Measurements from ENCODE around the gene TNFRSF14.
A peak's percentile ranks its signal among the peaks of the same experiment; 100 is the strongest.

TNFRSF14 gene

DNA sequence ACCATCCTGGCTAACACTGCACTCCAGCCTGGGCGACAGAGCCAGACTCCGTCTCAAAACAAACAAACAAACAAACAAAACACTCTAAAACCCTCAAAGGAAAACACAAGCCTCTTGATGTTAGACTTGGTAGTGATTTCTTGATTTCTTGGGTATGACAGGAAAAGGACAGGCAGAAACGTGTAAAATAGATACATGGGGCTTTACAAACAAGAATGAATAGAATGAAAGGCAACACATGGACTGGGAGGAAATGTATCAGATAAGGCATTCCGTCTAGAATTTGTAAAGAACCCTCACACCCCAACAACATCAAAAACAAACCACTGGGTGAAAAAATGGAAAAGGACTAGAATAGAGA, 22.6 kb downstream of the TNFRSF14 start:
- H3F3A ChIP-seq (ENCODE audit: control insufficient read depth, insufficient read depth), result 0 out of 2 replicates have a peak, but pooled peaks cover 3% of the 10 kb centered on the region
- H3K79me2 ChIP-seq (ENCODE audit: control insufficient read depth, low read length), result no peaks in the 10 kb centered on the region
- H3K27ac ChIP-seq (ENCODE audit: low read depth, low read length), result peak overlapping the region; percentile 74
- H3K36me3 ChIP-seq (ENCODE audit: control insufficient read depth, low read length), result no peaks in the 10 kb centered on the region
- no peaks in the 10 kb centered on the region for H3K9me2 ChIP-seq (replicated peaks; ENCODE audit: control insufficient read depth, low read length)
- H3K9me3 ChIP-seq (ENCODE audit: control insufficient read depth, insufficient read depth, low read length), result no peaks in the 10 kb centered on the region
- peak overlapping the region; percentile 69 for H3K4me2 ChIP-seq (ENCODE audit: low read length)
- peaks cover 76% of the 10 kb centered on the region for H3K4me1 ChIP-seq (ENCODE audit: control insufficient read depth, low read length)
- peak overlapping the region; percentile 73 for H3K4me3 ChIP-seq (ENCODE audit: low read length)
- TF ChIP-seq EZH2phosphoT487 (IDR thresholded peaks at IDR 0.05; ENCODE audit: borderline replicate concordance, low read length), result no peak
- TF ChIP-seq, protein P1, sequence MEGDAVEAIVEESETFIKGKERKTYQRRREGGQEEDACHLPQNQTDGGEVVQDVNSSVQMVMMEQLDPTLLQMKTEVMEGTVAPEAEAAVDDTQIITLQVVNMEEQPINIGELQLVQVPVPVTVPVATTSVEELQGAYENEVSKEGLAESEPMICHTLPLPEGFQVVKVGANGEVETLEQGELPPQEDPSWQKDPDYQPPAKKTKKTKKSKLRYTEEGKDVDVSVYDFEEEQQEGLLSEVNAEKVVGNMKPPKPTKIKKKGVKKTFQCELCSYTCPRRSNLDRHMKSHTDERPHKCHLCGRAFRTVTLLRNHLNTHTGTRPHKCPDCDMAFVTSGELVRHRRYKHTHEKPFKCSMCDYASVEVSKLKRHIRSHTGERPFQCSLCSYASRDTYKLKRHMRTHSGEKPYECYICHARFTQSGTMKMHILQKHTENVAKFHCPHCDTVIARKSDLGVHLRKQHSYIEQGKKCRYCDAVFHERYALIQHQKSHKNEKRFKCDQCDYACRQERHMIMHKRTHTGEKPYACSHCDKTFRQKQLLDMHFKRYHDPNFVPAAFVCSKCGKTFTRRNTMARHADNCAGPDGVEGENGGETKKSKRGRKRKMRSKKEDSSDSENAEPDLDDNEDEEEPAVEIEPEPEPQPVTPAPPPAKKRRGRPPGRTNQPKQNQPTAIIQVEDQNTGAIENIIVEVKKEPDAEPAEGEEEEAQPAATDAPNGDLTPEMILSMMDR (IDR thresholded peaks at IDR 0.05; ENCODE audit: low read depth, low read length, poor library complexity, severe bottlenecking), result no peak
- H4K20me1 ChIP-seq (ENCODE audit: control insufficient read depth, insufficient read depth, low read depth, low read length), result no peaks in the 10 kb centered on the region
- H3K27me3 ChIP-seq (ENCODE audit: control insufficient read depth, low read length), result no peaks in the 10 kb centered on the region

DNA sequence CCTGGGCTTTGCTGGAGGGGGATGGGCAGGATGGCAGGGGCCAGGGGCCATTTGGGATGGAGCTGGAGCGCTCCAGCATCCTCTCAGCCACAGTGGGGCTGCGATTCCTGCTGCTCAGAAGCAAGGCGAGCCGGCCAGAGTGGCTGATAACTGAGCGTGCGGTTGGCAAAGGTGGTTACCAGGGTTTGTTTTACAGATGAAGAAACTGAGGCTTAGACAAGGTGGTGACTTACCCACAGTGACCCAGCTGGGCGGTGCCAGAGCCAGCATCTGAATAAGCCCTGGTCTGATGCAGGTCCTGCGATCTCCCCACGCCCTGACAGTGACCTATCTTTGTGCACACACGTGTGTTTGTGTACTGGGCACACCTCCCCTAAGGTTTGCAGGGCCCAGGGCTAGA, 24.5 kb downstream of the TNFRSF14 start:
- peak overlapping the region; percentile 17 for H3K4me2 ChIP-seq (ENCODE audit: low read length)

DNA sequence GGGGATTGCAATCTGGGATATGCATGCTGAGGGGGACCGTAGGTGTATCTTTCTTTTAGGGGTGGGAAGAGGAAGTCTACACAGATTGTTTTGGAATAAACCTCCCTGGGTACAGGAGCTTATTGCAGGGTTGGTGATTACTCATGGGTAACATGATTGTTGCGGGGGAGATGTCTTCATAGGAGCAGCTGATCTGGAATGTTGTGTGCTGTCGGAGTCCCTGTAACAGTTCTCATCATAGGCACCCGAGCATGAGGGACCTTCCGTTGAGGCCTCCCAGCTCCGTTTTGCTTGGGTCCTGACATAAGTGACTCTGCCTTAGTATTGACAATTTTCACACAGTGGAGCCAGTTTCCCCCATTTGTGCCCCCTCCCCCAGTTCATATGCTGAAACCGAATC, 26.2 kb downstream of the TNFRSF14 start:
- H3K4me3 ChIP-seq (ENCODE audit: low read length), result no peak overlapping the region
- peaks cover 14% of the 10 kb centered on the region for H3K36me3 ChIP-seq (ENCODE audit: control insufficient read depth, low read length)
- H3K9me2 ChIP-seq (replicated peaks; ENCODE audit: control insufficient read depth, low read length), result no peaks in the 10 kb centered on the region
- no peak overlapping the region for H3K4me2 ChIP-seq (ENCODE audit: low read length)
- H3K27me3 ChIP-seq (ENCODE audit: control insufficient read depth, low read length), result no peaks in the 10 kb centered on the region
- no peak overlapping the region for H3K27ac ChIP-seq (ENCODE audit: low read depth, low read length)
- H3F3A ChIP-seq (ENCODE audit: control insufficient read depth, insufficient read depth), result peaks cover 12% of the 10 kb centered on the region
- no peaks in the 10 kb centered on the region for H3K79me2 ChIP-seq (ENCODE audit: control insufficient read depth, low read length)
- TF ChIP-seq, protein P1 (IDR thresholded peaks at IDR 0.05; ENCODE audit: low read depth, low read length, poor library complexity, severe bottlenecking), result no peak
- TF ChIP-seq EZH2phosphoT487 (IDR thresholded peaks at IDR 0.05; ENCODE audit: borderline replicate concordance, low read length), result no peak
- peaks cover 75% of the 10 kb centered on the region for H3K4me1 ChIP-seq (ENCODE audit: control insufficient read depth, low read length)
- H4K20me1 ChIP-seq (ENCODE audit: control insufficient read depth, insufficient read depth, low read depth, low read length), result no peaks in the 10 kb centered on the region
- H3K9me3 ChIP-seq (ENCODE audit: control insufficient read depth, insufficient read depth, low read length), result no peaks in the 10 kb centered on the region

More for the DNA sequence above, 24.5 kb downstream of the TNFRSF14 start:
- no peak overlapping the region for H3K27ac ChIP-seq (ENCODE audit: low read depth, low read length)
- H3K9me3 ChIP-seq (ENCODE audit: control insufficient read depth, insufficient read depth, low read length), result no peaks in the 10 kb centered on the region
- H3K36me3 ChIP-seq (ENCODE audit: control insufficient read depth, low read length), result peaks cover 12% of the 10 kb centered on the region
- H3K4me3 ChIP-seq (ENCODE audit: low read length), result 0 out of 2 replicates have a peak overlapping the region, but pooled peaks have one; percentile 1
- H3K9me2 ChIP-seq (replicated peaks; ENCODE audit: control insufficient read depth, low read length), result no peaks in the 10 kb centered on the region
- no peaks in the 10 kb centered on the region for H3K79me2 ChIP-seq (ENCODE audit: control insufficient read depth, low read length)
- no peak for TF ChIP-seq EZH2phosphoT487 (IDR thresholded peaks at IDR 0.05; ENCODE audit: borderline replicate concordance, low read length)
- TF ChIP-seq, protein P1 (IDR thresholded peaks at IDR 0.05; ENCODE audit: low read depth, low read length, poor library complexity, severe bottlenecking), result no peak
- H3F3A ChIP-seq (ENCODE audit: control insufficient read depth, insufficient read depth), result peaks cover 12% of the 10 kb centered on the region
- no peaks in the 10 kb centered on the region for H4K20me1 ChIP-seq (ENCODE audit: control insufficient read depth, insufficient read depth, low read depth, low read length)
- H3K27me3 ChIP-seq (ENCODE audit: control insufficient read depth, low read length), result no peaks in the 10 kb centered on the region
- H3K4me1 ChIP-seq (ENCODE audit: control insufficient read depth, low read length), result peaks cover 88% of the 10 kb centered on the region

Measured in DOHH2 (cell line).